Stimulated activated CD8-positive, alpha-beta memory T cell treated with anti-CD3 and anti-CD28 coated beads, Interleukin-4, amount 100 ng/mL, for 24 hours (primary cell): Measurements from ENCODE around the gene DHRSX.
"Not testable (repeated sequence)": the region's sequence is repeated elsewhere in the genome, so short reads cannot be mapped to it uniquely, and the experiment has no call there.

Experiments used
- DNase-seq: peaks from one replicate; pipeline ENCODE4 v3.0.0-alpha.2; 2020; ENCODE audit warnings: low read depth

DHRSX gene

GRCh38 chrX:2262668-2263055 is 238.1 kb downstream of the DHRSX start:
- no peak for DNase-seq

DNA sequence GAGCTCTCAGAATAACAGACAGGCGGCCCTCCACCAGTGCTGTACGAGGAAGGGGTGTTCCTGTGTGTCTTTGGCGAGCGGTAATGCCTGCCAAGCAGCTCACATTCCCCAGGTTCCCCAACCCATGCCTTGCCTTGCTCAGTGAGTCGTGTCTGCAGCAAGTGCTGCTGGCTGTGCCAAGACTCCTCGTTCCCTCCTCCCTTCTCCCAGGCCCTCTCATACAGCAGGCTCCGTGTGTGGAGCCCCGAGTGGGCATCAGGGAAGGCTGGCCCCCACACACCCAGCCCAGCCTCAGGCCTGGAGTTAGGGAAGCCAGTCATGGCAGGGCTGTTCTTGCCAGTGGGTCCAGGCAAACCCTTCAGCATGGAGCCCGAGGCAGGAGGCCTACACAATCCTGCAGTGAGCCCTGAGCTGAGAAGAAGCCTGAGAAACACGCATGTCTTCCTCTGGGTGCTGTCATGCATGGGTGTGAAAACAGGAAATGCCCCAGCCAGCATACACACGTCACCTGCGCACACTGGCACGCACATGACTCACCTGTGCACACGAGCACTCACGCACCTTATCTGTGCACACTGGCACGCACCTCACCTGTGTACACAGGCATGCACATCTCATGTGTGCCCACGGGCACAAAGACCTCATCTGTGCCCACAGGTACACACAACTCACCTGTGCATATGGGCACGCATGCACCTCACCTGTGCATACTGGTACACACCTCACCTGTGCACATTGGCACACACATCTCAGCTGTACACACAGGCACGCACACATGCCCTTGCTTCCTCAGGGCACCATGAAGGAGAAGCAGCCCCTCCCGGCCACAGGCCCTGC is 238.7 kb downstream of the DHRSX start:
- no peak for DNase-seq

DNA sequence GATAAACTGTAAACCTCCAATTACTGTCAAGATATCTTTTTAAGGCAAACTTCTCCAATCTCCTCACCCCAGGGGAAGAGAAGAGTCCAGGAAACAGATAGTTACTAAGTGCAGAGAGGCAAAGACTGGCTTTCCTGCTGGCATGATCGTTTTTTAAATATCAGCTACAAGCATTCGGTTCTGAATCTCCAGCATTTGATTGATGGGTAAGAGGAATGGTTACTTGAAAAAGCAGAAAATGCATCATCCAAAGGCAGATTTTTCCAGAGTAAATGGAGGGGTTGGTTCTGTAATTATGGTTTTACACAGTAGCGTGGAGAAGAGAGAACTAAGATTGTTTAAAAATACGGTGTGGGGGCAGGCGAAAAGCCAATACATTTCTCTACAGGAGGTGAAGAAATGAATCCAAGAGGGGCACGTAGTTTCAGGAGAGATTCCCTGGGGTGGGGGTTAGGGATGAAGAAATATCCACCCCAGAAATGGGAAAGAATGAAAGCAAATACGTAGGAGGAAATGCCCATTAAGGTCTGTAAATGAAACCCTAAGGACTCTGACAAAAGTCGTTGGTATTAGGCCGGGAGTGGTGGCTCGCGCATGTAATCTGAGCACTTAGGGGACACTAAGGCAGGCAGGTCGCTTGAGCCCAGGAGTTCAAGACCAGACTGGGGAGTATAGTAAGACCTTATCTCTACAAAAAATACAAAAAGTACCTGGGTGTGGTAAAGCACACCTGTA is 248.3 kb downstream of the DHRSX start:
- DNase-seq, result no peak

- DNase-seq, result no peak
Measured at GRCh38 chrX:2251211-2251610, 249.6 kb downstream of the DHRSX start.

GRCh38 chrX:2243913-2244460 is 256.8 kb downstream of the DHRSX start:
- DNase-seq, result no peak

DNA sequence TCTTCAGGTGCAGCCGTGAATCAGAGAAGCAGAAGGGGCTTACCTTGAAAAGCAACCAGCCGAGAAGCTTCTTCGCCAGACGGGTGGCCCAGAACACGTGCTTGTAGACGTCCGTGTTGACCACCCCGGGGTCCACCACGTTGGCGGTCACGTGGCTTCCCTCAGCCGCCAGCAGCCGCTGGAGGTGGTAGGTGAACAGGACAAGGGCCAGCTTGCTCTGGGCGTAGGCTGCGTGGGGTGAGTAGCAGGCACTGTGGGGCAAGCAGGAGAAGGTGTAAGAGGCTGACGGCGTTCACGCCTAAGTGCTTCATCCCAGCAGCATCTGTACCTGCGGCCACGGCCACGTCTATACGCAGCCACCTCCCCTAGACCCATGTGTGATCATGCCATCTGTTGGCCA is 257.8 kb downstream of the DHRSX start:
- DNase-seq, result no peak

- DNase-seq, result no peak
Measured at GRCh38 chrX:2242326-2242725, 258.4 kb downstream of the DHRSX start.

GRCh38 chrX:2241496-2241895 is 259.3 kb downstream of the DHRSX start:
- not testable (repeated sequence) for DNase-seq

DNA sequence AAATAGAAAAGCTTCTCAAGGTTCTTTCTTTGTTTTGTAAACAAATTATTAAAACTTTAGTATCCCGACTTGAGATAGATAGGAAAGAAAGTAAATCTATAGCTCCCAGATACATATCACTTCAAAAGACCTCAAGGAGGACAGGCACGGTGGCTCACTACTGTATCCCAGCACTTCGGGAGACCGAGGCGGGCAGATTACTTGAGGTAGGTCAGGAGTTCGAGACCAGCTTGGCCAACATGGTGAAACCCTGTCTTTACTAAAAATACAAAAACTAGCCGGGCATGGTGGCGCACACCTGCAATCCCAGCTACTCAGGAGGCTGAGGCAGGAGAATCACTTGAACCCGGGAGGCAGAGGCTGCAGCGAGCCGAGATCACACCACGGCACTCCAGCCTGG is 260.0 kb downstream of the DHRSX start:
- DNase-seq, result not testable (repeated sequence)

GRCh38 chrX:2237976-2238375 is 262.8 kb downstream of the DHRSX start:
- no peak for DNase-seq

DNA sequence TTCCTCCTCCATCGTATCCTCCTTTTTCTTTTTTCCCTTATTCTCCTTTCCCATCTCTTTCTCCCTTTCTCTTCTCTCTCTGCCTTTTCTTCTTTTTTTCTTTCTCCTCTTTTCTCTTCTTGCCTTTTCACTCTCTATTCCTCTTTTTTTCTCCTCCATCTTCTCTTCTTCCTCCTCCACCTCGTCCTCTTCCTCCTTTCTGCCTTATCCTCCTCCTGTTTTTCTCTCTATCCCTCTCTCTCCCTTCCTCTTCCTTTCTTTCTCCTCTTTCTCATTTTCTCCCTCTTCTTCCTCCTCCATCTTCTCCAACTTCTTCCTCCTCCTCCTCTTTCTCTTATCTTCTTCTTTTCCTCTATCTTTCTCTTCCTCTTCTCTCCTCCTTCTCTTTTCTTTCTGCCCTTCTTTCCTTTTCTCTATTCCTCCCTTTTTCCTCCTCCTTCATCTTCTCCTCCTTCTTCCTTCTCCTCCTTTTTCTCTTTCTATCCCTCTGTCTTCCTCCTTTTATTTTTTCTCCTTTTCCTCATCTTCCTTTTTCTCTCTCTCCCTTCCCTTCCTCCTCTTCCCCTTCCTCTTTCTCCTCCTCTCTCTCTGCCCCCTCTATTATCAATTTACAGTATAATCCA is 269.1 kb downstream of the DHRSX start:
- DNase-seq, result no peak

DNA sequence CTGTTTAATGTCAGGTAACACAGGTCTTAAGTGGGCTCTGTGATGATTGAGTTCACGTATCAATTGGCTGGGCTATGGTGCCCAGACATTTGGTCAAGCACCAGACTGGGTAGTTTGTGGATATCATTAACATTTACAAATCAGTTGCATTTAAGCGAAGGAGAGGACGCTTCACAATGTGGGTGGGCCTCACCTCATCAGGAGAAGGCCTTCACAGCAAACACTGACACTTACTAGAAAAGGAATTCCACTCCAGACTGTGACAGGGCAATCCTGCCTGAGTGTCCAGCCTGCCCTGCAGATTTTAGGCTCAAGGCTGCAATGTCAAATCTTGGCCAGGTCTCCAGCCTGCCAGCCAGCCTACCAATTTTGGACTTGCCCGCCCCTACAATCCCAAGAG is 270.3 kb downstream of the DHRSX start:
- DNase-seq, result no peak

DNA sequence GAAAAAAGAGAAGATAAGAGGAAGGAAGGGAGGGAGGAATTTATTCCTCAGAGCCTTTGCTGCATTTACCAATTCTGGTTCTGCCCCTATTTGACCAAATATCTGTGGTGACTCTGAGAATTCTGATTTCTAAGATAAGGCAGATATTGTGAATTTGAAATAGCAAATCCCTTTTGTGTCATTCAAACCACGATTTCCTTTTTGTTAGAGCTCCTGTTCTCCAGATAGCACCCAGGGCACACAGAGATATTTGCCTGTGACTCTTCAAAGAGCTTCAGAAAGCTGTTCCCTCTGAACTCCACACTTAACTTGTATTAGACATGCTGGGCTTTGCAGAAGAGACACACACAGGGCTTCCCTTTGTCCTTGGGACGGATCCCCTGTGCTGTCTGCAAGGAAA is 272.2 kb downstream of the DHRSX start:
- DNase-seq, result no peak

DNA sequence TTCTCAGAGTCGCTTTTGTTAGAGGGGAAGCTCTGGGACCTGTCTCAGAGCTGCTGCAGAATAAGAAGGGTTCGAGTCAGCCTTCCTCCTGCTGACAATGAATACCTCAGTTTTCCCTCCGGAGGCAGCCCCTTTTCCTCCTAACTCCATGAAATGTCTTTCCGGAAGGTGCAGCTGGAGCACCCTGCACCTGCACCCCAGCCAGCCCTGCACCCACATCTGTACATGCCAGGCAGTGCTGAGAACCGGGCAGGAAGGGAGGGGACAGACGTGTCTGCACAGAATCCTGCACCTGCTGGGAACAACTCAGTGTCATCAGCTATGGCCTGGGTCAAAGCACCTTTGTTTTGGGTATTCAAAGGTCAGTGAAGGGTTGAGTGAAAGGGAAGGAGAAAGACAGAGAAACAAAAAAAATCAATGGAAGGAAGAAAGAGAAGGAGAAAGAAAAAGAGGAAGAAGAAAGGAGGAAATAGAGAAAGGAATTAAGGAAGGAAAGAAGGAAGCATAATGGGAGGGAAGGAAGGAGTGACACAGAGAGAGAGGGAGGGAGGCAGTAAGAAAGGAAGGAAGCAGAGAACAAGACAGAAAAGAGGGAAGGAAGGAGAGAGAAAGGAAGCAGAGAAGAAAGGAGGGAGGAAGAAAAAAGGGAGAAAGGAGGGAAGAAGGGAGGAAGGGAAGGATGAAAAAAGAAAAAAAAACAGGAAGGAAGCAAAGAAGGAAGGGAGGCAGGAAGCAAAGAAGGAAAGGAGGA is 273.7 kb downstream of the DHRSX start:
- no peak for DNase-seq

GRCh38 chrX:2226182-2226581 is 274.6 kb downstream of the DHRSX start:
- DNase-seq, result no peak

- DNase-seq, result no peak
Measured at GRCh38 chrX:2224597-2225235, 276.1 kb downstream of the DHRSX start.

DNA sequence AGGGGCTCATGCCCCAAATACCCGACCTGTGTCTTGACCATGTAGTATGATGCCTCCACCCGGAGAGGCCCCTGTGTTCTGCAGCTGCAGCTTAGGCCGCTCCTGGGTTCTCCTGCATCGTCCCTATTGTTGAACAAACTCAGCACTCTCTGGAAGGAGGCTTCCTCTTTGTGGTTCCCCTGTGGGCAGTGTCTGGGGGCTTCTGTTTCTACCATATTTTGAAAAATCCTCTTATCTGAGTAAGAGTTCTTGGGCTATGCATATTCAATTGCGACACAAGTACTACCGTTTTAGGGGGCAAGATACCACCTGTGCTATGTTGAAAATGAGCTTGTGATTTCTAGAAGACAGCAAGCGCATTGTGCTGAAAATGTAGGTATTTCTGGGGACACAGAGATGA is 276.6 kb downstream of the DHRSX start:
- DNase-seq, result no peak

- no peak for DNase-seq
Measured at GRCh38 chrX:2220829-2221567, 279.8 kb downstream of the DHRSX start.

DNA sequence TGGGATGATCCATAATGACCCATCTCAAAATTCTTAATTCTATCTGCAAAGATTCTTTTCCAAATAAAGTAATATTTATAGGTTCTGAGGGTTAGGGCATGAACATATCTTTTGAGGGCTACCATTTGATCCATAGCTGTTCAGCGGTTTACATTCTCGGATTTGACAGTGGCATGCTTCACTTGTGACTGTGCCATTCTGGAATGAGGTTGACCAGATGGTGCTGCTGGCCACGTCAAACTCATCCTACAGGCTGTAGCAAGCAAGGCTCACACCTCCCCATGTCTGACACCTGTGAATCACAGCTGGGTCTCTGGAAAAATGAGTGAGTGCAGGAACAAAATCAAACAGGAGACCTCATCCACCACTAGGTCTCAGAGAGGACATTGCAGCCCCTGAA is 280.5 kb downstream of the DHRSX start:
- no peak for DNase-seq

GRCh38 chrX:2214138-2214823 is 286.5 kb downstream of the DHRSX start:
- DNase-seq, result not testable (repeated sequence)
